Measurements from ENCODE around the gene DMXL1. TPM values are rescaled to one million over a fixed set of nuclear protein-coding genes. Genes with fewer than 3 reads are reported as not detected.
"Not testable (repeated sequence)": the region's sequence is repeated elsewhere in the genome, so short reads cannot be mapped to it uniquely, and the experiment has no call there.

Gene DMXL1
- total RNA-seq, 4 donors from 2014 or later = 78.8 to 181 (median 90.3) TPM

- H3K4me1 ChIP-seq = peaks cover 3 to 21% (median 11%) of the 10 kb centered on the region in 4 donors
- H3K36me3 ChIP-seq = no peaks in the 10 kb centered on the region
- TF ChIP-seq, protein P1, sequence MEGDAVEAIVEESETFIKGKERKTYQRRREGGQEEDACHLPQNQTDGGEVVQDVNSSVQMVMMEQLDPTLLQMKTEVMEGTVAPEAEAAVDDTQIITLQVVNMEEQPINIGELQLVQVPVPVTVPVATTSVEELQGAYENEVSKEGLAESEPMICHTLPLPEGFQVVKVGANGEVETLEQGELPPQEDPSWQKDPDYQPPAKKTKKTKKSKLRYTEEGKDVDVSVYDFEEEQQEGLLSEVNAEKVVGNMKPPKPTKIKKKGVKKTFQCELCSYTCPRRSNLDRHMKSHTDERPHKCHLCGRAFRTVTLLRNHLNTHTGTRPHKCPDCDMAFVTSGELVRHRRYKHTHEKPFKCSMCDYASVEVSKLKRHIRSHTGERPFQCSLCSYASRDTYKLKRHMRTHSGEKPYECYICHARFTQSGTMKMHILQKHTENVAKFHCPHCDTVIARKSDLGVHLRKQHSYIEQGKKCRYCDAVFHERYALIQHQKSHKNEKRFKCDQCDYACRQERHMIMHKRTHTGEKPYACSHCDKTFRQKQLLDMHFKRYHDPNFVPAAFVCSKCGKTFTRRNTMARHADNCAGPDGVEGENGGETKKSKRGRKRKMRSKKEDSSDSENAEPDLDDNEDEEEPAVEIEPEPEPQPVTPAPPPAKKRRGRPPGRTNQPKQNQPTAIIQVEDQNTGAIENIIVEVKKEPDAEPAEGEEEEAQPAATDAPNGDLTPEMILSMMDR (IDR thresholded peaks at IDR 0.05) = peak in 1 of 6 experiments; percentile 8
- TF ChIP-seq POLR2A (IDR thresholded peaks at IDR 0.05) = no peak
- H3K27me3 ChIP-seq = no peaks in the 10 kb centered on the region
- H3K4me3 ChIP-seq = peak overlapping the region; percentile 78 to 90 (median 87)
- DNase-seq = peak; percentile 85 to 96 (median 91)
- no peaks in the 10 kb centered on the region for H3K9me3 ChIP-seq
- peak overlapping the region; percentile 98 to 99 (median 98) for H3K27ac ChIP-seq
Observed at GRCh38 chr5:119070578-119070827, 384 bp upstream of the DMXL1 start.

- TF ChIP-seq POLR2A (IDR thresholded peaks at IDR 0.05) = no peak
- TF ChIP-seq, protein P1 (IDR thresholded peaks at IDR 0.05) = no peak
- H3K9me3 ChIP-seq = no peaks in the 10 kb centered on the region
- peak overlapping the region; percentile 98 to 99 (median 98) for H3K27ac ChIP-seq
- H3K4me3 ChIP-seq = peak overlapping the region; percentile 78 to 90 (median 87)
- DNase-seq = no peak
- peaks cover 3 to 25% (median 11%) of the 10 kb centered on the region in 4 donors for H3K4me1 ChIP-seq
- no peaks in the 10 kb centered on the region for H3K27me3 ChIP-seq
- no peaks in the 10 kb centered on the region for H3K36me3 ChIP-seq
Observed at GRCh38 chr5:119071561-119071995, 691 bp downstream of the DMXL1 start.

GRCh38 chr5:119072496-119072895 is 1.6 kb downstream of the DMXL1 start:
- Histone ChIP-seq H3K27ac (peak overlapping the region in 1 of 4 donors; percentile 13), H3K4me3 (peak overlapping the region in 1 of 4 donors; percentile 86), H3K9me3 (no peaks in the 10 kb centered on the region), H3K4me1 (peaks cover 3 to 25% (median 11%) of the 10 kb centered on the region in 4 donors), H3K27me3 (no peaks in the 10 kb centered on the region), H3K36me3 (no peaks in the 10 kb centered on the region)
- TF ChIP-seq, protein P1 (IDR thresholded peaks at IDR 0.05) = no peak
- no peak for TF ChIP-seq POLR2A (IDR thresholded peaks at IDR 0.05)
- DNase-seq = no peak

- Histone ChIP-seq H3K27ac (peak overlapping the region in 2 of 4 donors; percentile 23 to 58), H3K4me1 (peaks cover 3 to 32% (median 13%) of the 10 kb centered on the region in 4 donors), H3K4me3 (peak overlapping the region in 1 of 4 donors; percentile 12)
- not testable (repeated sequence) for H3K27me3 ChIP-seq, H3K9me3 ChIP-seq, DNase-seq, H3K36me3 ChIP-seq
Observed at GRCh38 chr5:119073746-119074337, 3.0 kb downstream of the DMXL1 start.

- Histone ChIP-seq H3K4me1 (peaks cover 3 to 32% (median 16%) of the 10 kb centered on the region in 4 donors), H3K36me3 (no peaks in the 10 kb centered on the region), H3K9me3 (no peaks in the 10 kb centered on the region), H3K27me3 (no peaks in the 10 kb centered on the region), H3K4me3 (no peak overlapping the region), H3K27ac (peak overlapping the region in 2 of 4 donors; percentile 23 to 58)
- TF ChIP-seq, protein P1 (IDR thresholded peaks at IDR 0.05) = no peak
- no peak for TF ChIP-seq POLR2A (IDR thresholded peaks at IDR 0.05)
- DNase-seq = no peak
Observed at GRCh38 chr5:119074419-119074818, 3.5 kb downstream of the DMXL1 start.

DNA sequence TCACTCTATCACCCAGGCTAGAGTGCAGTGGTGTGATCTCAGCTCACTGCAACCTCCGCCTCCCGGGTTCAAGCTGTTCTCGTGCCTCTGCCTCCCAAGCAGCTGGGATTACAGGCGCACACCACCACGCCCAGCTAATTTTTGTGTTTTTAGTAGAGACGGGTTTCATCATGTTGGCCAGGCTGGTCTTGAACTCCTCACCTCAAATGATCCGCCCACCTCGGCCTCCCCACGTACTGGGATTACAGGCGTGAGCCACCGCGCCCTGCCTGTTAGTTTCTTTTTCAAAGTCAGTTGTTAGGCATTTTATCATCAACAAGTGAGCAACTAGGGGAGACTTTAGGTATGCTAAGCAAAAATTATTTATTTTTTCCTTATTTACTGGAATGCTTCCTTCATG is 4.4 kb downstream of the DMXL1 start:
- H3K4me1 ChIP-seq = peaks cover 0 to 30% (median 16%) of the 10 kb centered on the region in 4 donors
- not testable (repeated sequence) for H3K27ac ChIP-seq, DNase-seq

GRCh38 chr5:119076080-119076479 is 5.2 kb downstream of the DMXL1 start:
- Histone ChIP-seq H3K27ac (no peak overlapping the region), H3K27me3 (no peaks in the 10 kb centered on the region), H3K36me3 (no peaks in the 10 kb centered on the region), H3K9me3 (no peaks in the 10 kb centered on the region), H3K4me3 (no peak overlapping the region), H3K4me1 (peaks cover 0 to 30% (median 15%) of the 10 kb centered on the region in 4 donors)
- no peak for TF ChIP-seq POLR2A (IDR thresholded peaks at IDR 0.05)
- TF ChIP-seq, protein P1 (IDR thresholded peaks at IDR 0.05) = no peak
- DNase-seq = no peak

More for the DNA sequence above, 4.4 kb downstream of the DMXL1 start:
- not testable (repeated sequence) for H3K4me3 ChIP-seq, H3K9me3 ChIP-seq, H3K27me3 ChIP-seq, H3K36me3 ChIP-seq

All from Peyer's patch (tissue), 4 donors.